Suprapubic skin (tissue), 4 donors: ENCODE measurements around the gene ATP5F1E. TPM values are rescaled to one million over a fixed set of nuclear protein-coding genes. Genes with fewer than 3 reads are reported as not detected.

Experiments used
- DNase-seq, 2 donors: peaks; one replicate each; pipeline ENCODE4 v3.0.0-alpha.2; 2019; ENCODE audit warnings: low spot score in 2 of 2
- H3K27ac ChIP-seq: fragments of 200-600 bp; sonication (generic); one replicate; pipeline ENCODE4 v1.5.1; 2019
- H3K27me3 ChIP-seq: fragments of 200-600 bp; sonication (generic); one replicate; pipeline ENCODE4 v1.5.1; 2019
- H3K36me3 ChIP-seq: fragments of 200-600 bp; sonication (generic); one replicate; pipeline ENCODE4 v1.5.1; 2019
- H3K4me1 ChIP-seq: fragments of 200-600 bp; sonication (generic); one replicate; pipeline ENCODE4 v1.5.1; 2019
- H3K4me3 ChIP-seq: fragments of 200-600 bp; sonication (generic); one replicate; pipeline ENCODE4 v1.5.1; 2019; ENCODE audit warnings: mild to moderate bottlenecking
- H3K9me3 ChIP-seq: fragments of 200-600 bp; sonication (generic); one replicate; pipeline ENCODE4 v1.5.1; 2019
- EP300 ChIP-seq: sonication (generic); formaldehyde crosslinking; IDR thresholded peaks from one replicate; pipeline ENCODE4 v1.6.1; 2017; ENCODE audit warnings: antibody characterized with exemption
- POLR2A ChIP-seq, 2 donors: fragments of 450-650 bp; IDR thresholded peaks; one replicate each; pipeline ENCODE4 v1.6.1; 2017; ENCODE audit warnings: antibody characterized with exemption in 2 of 2, mild to moderate bottlenecking in 2 of 2, moderate library complexity in 2 of 2
- POLR2AphosphoS5 ChIP-seq, 3 donors: sonication (generic); formaldehyde crosslinking; IDR thresholded peaks; one replicate each; pipeline ENCODE4 v1.6.1; 2017; ENCODE audit warnings: antibody characterized with exemption in 3 of 3
- WGBS: methylation state at CpG from one replicate; pipeline ENCODE4 v1.1.5; 2018; 5-methylcytosine and 5-hydroxymethylcytosine counted together
- total RNA-seq, 4 donors: library from RNA; depleted of rRNA; stranded (reverse); fragments of >200 nt; gene quantifications; one replicate each; pipeline ENCODE4 v1.1.0, GENCODE V29; 2016
- TF ChIP-seq, protein P1 (sequence below), 2 donors: fragments of 200-600 bp in 1 of 2; fragments of 450-650 bp in 1 of 2; sonication (generic) in 1 of 2; IDR thresholded peaks; one replicate each; pipeline ENCODE4 v1.5.1; 2016 to 2019; ENCODE audit warnings: antibody characterized with exemption in 2 of 2, mild to moderate bottlenecking in 1 of 2, moderate library complexity in 1 of 2

ATP5F1E gene
- total RNA-seq, 4 donors from 2014 or later: 16.1 to 26.8 (median 19.5) TPM

DNA sequence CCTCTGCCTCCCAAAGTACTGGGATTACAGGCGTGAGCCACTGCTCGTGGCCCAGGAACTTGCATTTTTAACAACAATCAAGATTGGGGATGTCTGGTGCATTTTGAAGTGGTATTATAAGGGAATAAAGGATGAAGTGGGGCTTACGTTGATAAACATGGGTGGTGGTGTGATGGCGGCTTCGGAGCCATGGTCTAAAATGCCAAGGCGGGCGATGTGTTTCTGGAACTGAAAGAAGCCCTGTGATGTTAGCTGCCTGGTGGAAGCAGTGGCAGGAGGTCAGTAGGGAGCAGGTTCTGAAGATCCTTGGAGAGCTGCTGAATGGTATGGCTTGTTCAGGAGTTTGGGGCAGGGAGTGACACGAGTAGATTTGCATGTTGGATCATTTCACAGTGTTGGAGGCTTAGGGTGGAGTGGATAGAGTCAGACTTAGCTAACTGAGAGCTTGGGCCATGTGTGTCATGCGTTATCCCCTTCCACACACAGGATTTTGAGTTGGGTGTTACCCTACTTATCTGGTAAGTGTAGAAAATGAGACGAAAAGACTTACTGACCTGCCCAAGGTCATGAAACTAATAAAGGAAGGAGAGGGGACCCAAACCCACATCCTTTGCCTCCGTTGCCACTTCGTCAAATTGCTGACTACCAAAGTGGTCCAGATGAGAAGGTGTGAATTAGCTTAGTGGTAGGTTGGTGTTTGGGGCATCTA lies 49.6 kb downstream of the ATP5F1E start:
- no peak overlapping the region for H3K27ac ChIP-seq
- H3K27me3 ChIP-seq: no peaks in the 10 kb centered on the region
- peak overlapping the region; percentile 83 for H3K4me3 ChIP-seq
- WGBS: 87% methylated on average over 12 of the region's 12 CpGs
- TF ChIP-seq POLR2A (IDR thresholded peaks at IDR 0.05) (no peak), POLR2AphosphoS5 (IDR thresholded peaks at IDR 0.05) (no peak), EP300 (no peak)
- TF ChIP-seq, protein P1, sequence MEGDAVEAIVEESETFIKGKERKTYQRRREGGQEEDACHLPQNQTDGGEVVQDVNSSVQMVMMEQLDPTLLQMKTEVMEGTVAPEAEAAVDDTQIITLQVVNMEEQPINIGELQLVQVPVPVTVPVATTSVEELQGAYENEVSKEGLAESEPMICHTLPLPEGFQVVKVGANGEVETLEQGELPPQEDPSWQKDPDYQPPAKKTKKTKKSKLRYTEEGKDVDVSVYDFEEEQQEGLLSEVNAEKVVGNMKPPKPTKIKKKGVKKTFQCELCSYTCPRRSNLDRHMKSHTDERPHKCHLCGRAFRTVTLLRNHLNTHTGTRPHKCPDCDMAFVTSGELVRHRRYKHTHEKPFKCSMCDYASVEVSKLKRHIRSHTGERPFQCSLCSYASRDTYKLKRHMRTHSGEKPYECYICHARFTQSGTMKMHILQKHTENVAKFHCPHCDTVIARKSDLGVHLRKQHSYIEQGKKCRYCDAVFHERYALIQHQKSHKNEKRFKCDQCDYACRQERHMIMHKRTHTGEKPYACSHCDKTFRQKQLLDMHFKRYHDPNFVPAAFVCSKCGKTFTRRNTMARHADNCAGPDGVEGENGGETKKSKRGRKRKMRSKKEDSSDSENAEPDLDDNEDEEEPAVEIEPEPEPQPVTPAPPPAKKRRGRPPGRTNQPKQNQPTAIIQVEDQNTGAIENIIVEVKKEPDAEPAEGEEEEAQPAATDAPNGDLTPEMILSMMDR (IDR thresholded peaks at IDR 0.05): no peak
- peak in 1 of 2 donors; percentile 67 for DNase-seq
- H3K9me3 ChIP-seq: no peaks in the 10 kb centered on the region
- peaks cover 14% of the 10 kb centered on the region for H3K36me3 ChIP-seq
- H3K4me1 ChIP-seq: peaks cover 39% of the 10 kb centered on the region

DNA sequence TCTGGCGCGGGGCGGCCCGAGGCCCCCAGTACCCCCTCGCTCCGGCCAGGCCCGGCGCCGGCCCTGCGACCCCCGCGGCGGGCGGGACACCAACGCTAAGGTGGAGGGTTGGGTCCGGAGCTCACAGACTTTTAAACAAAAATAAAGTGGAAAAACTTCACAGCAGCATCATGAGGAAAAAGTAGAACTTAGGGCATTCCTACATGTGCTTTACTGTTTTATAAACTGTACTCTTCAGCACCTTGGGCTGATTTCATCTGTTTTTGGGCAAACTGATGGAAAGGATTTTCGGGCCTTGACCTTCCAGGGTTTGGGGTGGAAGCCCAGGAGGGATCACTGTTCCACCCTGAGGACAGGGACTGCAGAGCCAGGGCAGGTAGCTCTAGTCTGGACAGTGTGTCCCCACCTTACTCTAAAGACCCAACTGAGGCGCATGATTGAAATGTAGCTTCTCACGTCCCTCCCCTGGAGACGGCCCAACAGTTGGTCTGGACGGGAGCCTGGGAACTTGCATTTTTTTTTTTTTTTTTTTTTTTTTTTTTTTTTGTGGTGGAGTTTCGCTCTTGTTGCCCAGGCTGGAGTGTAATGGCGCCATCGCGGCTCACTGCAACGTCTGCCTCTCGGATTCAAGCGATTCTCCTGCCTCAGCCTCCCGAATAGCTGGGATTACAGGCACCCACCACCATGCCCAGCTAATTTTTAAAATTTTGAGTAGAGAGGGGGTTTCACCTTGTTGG lies 50.3 kb downstream of the ATP5F1E start:
- Histone ChIP-seq H3K4me1 (peaks cover 39% of the 10 kb centered on the region), H3K36me3 (peaks cover 7% of the 10 kb centered on the region), H3K4me3 (peak overlapping the region; percentile 83), H3K9me3 (no peaks in the 10 kb centered on the region), H3K27ac (peak overlapping the region; percentile 86), H3K27me3 (no peaks in the 10 kb centered on the region)
- TF ChIP-seq EP300 (no peak), POLR2AphosphoS5 (IDR thresholded peaks at IDR 0.05) (no peak), POLR2A (IDR thresholded peaks at IDR 0.05) (no peak)
- TF ChIP-seq, protein P1 (IDR thresholded peaks at IDR 0.05): no peak
- 27% methylated on average over 20 of the region's 29 CpGs for WGBS
- DNase-seq: peak in 1 of 2 donors; percentile 65

DNA sequence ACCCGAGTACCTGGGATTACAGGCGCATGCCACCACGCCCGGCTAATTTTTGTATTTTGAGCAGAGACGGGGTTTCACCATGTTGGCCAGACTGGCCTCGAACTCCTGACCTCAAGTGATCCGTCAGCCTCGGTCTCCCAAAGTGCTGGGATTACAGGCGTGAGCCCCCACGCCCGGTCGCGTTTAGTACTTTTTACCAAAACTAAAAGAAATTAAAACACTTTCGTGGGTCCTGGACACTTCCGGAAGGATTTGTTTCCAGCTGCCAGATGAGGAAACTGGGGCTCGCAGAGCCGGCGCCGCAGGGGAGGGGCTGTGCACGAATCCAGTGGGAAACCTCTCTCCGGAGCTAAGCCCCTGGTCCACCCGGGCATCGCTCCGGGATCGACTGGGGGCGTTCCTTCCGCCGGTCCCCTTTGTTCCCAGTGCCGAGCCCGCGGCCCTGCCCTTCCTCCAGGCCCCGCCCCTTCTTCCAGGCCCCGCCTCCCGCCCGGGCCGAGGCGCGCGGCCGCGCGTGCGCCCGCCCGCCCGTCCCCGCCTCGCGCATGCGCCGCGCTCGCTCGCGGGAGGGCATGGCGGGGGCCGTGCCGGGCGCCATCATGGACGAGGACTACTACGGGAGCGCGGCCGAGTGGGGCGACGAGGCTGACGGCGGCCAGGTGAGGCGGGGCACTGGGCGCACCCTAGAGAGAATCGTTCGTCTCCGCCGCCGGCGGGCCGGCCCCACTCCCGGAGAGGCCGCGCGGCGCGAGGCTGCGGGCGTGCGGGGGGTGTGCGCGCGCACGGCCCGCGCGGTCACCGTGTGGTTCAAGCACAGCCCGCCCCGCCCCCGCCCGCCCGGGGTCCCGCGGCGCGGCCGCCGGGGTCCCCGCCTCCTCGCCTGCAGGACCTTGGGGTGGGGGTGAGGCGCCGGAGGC lies 51.2 kb downstream of the ATP5F1E start, which contains the start of gene NELFCD:
NELFCD (plus strand) TSS at position 546 of the 917 bp plus-strand sequence; CDS start at position 600, 54 bp downstream.
- no peaks in the 10 kb centered on the region for H3K9me3 ChIP-seq
- DNase-seq: peak; percentile 90
- H3K27me3 ChIP-seq: no peaks in the 10 kb centered on the region
- H3K36me3 ChIP-seq: no peaks in the 10 kb centered on the region
- 23% methylated on average over 25 of the region's 109 CpGs for WGBS
- H3K27ac ChIP-seq: peak within 1 kb of the TSS; percentile 86
- peak within 1 kb of the TSS; percentile 83 for H3K4me3 ChIP-seq
- TF ChIP-seq POLR2A (IDR thresholded peaks at IDR 0.05): peak in 1 of 2 donors; percentile 39
- no peak for TF ChIP-seq EP300
- peaks cover 39% of the 10 kb centered on the region for H3K4me1 ChIP-seq

DNA sequence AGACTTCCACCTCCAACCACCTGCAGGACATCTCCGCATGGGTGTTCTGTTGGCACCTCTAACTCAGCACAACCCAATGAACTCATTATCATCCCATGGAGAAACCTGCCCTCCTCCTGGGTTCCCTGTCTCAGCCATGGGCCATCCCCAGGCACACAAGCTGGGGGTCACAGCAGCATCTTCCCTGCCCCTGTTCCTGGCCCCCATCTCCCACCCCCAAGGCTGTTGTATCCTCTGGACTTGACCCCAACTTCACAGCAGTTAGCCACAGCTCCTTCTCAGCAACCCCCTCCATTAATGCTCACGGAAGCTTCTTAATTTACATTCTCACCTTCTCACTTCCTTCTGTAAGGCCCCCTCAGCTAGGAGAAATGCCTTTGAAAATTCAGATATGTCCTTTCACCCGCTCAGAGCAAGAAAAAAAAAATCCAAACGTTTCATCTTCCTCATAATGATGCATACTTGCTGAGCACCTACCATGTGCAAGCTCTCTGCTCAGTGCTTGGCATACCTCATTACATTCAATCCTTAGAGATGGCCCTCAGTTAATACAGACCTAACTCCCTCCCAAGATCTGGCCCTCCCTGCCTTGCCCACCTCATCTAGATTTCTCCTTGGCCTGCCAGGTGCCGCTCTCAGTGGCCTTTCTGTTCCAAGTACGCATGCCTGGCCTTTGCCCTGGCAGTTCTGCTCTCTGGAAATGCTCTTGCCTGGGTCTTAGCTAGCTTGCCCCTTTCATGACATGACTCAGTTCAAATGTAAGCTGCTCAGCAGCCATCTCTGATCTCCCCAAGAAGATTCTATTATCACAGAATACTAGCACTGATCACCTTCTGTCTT lies 53.6 kb downstream of the ATP5F1E start:
- DNase-seq: peak in 1 of 2 donors; percentile 43
- H3K9me3 ChIP-seq: no peaks in the 10 kb centered on the region
- no peak overlapping the region for H3K4me3 ChIP-seq
- no peaks in the 10 kb centered on the region for H3K36me3 ChIP-seq
- TF ChIP-seq, protein P1 (IDR thresholded peaks at IDR 0.05): no peak
- TF ChIP-seq POLR2AphosphoS5 (IDR thresholded peaks at IDR 0.05) (no peak), EP300 (no peak), POLR2A (IDR thresholded peaks at IDR 0.05) (no peak)
- H3K4me1 ChIP-seq: peaks cover 22% of the 10 kb centered on the region
- 80% methylated on average over 6 of the region's 6 CpGs for WGBS
- H3K27me3 ChIP-seq: no peaks in the 10 kb centered on the region
- no peak overlapping the region for H3K27ac ChIP-seq
